COLO668 (cell line): ENCODE data around the gene PLS3.
A peak's percentile ranks its signal among the peaks of the same experiment; 100 is the strongest.
"Not testable (repeated sequence)": the region's sequence is repeated elsewhere in the genome, so short reads cannot be mapped to it uniquely, and the experiment has no call there.

Source experiments
- DNase-seq: peaks from one replicate; lab custom pipeline; 2025; ENCODE audit not compliant: unreplicated experiment; lab: John Stamatoyannopoulos, UW

PLS3 gene, protein sequence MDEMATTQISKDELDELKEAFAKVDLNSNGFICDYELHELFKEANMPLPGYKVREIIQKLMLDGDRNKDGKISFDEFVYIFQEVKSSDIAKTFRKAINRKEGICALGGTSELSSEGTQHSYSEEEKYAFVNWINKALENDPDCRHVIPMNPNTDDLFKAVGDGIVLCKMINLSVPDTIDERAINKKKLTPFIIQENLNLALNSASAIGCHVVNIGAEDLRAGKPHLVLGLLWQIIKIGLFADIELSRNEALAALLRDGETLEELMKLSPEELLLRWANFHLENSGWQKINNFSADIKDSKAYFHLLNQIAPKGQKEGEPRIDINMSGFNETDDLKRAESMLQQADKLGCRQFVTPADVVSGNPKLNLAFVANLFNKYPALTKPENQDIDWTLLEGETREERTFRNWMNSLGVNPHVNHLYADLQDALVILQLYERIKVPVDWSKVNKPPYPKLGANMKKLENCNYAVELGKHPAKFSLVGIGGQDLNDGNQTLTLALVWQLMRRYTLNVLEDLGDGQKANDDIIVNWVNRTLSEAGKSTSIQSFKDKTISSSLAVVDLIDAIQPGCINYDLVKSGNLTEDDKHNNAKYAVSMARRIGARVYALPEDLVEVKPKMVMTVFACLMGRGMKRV

DNA sequence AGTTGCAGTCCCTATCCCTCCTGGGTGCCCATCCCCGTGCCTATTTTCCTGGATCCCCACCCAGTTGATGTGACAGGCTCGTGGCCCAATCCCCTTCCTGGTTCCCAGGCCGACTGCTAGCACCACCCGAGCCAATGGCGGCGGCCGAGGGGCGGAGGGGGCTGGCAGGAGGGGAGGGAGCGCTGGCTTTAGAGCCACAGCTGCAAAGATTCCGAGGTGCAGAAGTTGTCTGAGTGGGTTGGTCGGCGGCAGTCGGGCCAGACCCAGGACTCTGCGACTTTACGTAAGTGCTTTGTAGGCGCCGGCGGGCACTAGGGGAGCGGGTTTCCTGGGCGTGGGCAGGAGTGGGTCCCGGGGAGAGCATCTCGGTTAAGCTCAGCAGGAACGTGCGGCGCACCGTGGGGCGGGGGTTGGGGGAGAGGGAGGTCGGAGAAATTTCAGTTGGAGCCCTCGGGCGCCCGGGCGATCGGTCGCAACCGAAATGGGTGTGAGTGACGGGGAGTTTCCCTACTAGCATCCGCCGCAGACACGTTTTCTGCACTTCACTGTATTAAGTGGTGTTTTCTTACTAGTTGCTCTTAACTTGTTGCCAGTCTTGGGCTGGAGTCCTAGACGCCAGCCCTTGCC is at the start of gene PLS3:
Gene PLS3, plus strand, starts transcription at position 197 of the 627 bp plus-strand sequence. CDS start 49,077 bp downstream, outside the sequence.
- peak; percentile 59 for DNase-seq

DNA sequence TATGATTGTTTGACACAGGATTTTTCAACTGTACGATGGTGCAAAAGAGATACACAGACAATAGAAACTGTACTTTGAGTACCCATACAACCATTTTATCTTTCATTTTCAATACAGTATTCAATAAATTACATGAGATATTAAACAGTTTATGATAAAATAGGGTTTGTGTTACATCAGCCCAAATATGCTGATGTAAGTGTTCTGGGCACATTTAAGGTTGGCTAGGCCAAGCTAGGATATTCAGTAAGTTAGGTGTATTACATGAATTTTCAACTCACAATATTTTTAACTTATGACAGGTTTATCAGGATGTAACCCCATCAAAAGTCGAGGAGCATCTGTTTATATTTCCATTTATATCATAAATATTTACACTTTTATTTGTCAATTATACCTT is 42.9 kb upstream of the PLS3 start:
- no peak for DNase-seq

DNA sequence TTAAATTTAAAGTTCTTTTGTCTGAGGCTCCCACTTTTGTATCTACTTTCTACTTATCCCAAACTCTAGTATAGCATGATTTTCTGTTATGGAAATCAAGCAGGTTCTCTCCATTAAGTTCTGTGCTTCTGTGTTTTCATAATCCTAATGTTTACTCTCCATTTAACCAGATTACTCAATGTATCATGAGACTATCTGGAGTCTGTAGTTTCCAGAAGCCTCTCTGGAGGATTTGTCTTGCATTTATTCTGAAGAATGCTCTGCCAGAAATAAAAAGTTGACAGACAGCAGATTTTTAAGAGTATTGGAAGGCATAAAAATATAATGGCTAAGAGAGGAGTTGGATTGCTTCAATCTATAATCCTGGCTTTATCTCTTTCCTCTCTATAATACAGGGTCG is 39.2 kb upstream of the PLS3 start:
- no peak for DNase-seq

DNA sequence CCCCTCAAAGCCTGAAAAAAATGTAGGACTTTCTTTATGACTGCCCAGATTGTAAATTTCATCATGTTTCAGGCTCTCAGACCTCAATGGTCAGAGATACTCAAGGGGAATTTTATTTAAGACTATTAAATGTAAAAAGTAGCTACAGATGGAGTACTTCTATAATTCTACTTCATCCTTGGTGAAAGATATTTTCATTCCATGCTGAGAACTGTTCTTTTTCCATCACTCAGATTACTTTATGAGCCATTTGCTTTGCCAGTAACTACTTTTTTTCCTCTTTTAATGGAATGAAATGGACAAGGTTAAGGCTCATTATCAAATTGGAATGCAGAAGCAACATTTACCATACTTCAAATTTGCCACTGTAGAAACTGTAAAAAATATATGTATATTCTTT is 38.0 kb upstream of the PLS3 start:
- no peak for DNase-seq

DNA sequence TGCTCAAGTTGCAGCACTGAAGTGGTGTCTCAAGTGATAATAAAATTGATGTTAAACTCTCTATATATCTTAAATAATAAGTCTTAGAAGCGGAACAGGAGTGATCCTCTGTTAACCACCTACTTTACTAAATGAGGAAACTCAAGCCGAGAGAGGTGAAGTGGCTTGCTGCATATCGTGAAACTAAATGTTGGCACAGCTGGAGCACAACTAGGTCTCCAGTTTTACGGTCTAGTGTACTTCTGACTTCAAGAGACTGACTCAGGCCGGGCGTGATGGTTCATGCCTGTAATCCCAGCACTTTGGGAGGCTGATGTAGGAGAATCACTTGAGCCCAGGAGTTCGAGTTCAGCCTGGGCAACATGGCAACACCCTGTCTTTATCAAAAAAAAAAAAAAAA is 35.5 kb upstream of the PLS3 start:
- DNase-seq, result no peak

DNA sequence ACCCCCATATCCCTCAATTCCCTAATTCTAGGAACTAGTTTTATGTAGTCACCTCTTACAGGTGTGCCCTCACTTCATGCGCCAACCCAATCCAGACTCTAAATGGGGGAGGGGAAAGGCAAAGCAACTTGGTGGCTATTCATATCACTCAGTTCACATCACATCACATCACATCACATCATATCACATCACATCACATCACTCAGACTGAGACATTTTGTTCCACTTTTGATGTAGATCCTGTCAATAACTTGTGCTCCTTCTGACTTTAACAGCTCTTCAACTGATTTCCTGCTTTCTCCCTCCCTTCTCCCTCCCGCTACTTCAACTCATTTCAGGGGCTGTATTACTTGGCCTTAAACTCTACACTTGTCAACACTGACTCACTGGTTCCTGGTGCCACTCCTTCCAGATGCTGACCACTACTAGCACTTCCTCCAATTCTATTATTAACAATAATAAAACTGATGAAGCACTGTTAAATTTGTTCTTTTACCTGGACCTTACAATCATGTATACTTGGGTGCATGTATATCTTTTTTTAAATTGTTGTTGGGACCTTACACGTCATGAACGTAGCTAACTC is 29.1 kb upstream of the PLS3 start:
- DNase-seq, result no peak

DNA sequence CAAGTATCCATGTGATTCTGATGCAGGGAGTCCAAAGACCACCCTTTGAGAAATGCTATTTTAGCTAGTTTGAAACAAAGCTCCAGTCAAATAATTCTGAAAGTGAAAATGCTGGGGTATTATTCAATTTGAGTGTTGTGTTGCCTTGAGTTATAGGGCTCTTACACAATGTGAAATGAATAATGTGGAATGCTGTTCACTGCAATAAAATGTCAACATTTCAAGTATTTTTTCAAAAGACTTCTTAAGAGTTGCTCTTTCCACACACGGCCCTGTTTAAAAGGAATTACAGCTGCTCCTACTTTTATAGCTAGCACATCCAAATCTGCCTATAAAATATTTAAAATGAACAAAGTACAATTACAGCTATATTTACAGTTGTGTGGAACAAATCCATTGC is 27.5 kb upstream of the PLS3 start:
- DNase-seq, result no peak

DNA sequence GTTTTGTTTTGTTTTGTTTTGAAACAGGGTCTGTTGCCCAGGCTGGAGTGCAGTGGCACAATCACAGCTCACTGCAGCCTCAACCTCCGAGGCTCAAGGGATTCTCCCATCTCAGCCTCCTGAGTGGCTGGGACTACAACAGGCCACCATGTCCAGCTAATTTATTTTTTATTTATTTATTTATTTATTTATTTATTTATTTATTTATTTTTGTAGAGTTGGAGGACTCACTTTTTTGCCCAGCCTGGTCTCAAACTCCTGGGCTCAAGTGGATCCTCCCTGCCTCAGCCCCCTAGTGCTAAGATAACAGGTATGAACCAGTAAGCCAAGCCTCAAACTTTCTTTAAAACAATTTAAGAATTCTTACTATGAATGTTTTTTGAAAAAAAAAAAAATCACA is 26.6 kb upstream of the PLS3 start:
- DNase-seq, result no peak

DNA sequence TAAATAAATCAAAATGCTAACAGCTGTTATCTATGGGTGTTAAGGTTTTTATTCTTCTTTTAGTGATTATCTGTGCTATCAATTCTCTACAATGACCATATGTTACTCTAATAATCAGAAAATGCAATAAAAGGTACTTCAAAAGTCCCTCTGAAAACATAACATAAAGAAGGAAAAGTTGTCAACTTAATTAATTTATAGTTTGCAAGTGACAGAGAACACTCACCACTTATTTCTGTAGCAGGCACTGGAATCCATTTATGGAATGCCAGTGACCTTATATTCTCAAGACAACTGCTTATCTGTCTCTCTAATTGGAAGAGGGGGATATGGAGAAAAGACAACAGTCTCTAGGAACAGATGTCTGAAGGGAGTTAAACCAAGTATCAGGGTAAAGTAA is 25.6 kb upstream of the PLS3 start:
- DNase-seq, result no peak

DNA sequence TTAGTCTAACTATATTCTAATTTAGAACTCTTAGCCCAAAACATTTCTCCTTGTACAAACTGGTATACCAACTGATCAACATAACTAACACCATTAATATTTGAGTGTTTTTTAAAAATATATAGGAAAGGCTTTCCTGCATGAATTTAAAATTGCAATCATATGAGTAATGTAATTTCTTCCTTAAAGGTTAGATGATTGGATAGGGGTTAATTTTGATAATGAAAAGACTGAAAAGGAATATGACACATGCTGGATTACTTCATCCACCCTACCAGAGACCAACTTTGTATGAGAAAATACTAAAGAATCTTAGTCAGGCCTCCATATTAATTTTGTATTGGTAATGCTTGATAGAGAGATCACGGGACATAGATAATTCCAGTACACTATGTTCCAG is 25.1 kb upstream of the PLS3 start:
- DNase-seq, result no peak

DNA sequence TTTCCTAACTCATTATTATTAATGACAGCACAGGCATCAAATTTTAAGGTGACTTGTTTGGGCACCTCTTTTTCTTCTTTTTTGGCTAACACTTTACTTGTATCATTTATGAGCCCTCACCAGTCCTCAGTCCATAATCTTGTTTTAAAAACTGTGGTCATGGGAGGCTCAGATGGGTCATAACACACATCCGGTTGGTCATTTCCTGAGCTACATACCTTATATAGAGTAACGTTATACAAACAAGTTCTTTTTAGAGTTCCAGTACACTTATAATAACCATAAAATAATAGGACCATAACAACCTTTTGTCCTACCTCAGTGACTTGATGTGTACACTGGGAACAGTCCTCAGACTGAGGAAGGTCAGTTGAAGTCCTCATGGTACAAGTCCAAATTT is 21.1 kb upstream of the PLS3 start:
- no peak for DNase-seq

DNA sequence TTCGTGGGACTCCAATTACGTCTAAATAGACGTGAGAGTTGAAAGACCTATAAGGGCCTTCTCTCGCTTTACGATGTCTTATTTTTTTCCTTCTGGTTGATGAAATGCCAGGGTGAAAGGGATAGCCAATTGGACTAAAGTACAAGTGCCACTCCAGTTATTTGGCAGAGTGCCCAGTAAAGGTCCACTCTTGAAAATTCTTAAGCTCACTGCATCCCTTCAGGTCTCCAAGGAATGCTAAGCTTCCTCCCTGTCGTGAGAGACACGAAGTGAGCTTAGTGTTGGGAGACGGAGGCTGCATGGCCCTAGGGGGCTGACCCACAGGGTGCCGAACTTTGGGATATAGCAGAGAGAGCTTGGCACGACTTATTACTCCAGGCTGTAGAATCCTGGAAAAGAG is 19.9 kb upstream of the PLS3 start:
- DNase-seq, result not testable (repeated sequence)

DNA sequence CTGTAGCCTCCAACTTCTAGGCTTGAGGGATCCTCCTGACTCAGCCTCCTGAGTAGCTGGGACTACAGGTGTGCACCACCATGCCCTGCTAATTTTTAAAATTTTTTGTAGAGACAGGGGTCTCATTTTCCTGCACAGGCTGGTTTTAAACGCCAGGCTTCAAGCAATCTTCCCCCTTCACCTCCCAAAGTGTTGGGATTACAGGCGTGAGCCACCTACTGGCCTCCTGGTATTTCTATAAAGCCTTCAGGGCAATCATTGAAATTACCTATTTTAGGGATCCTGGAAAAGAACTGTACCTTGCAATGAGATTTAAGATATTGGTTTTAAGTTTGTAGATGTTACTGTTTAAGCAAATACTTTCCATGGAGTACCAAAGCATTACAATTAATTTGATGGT is 13.5 kb upstream of the PLS3 start:
- DNase-seq, result no peak

DNA sequence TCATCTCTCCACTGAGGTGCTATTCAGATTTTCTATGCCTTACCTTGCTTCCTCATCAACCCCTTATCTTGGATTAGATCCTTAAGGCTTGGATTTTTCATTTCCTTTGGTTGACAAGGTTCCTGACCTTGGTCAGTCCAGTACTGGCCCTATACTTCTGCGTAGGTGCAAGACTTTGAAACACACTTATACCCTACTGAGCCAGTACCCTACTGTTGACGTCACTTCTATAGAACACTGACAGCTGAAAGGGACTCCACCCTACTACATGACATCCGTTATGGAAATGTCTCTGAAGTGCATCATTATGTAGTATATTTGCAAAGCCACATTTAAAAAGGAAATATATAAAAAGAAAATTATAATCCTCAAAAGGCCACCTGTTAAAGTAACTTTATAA is 12.0 kb upstream of the PLS3 start:
- no peak for DNase-seq

DNA sequence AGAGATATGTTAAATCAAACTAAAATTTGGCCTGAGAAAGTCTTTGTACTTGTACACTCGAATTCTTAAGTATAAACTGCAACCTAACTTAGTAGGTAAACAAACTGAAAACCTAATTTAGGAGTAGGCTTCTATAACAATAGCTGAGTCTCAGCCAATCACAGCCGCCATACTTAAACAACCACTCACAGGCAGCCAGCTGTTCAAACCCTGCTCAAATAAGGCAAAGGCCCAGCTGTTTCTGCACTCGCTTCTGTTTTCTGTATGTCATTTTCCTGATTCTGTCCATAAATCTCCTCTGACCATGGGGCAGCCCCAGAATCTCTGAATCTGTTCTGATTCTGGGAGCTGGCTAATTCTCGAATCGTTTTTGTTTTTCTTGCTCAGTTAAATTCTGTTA is 7.8 kb upstream of the PLS3 start:
- no peak for DNase-seq

DNA sequence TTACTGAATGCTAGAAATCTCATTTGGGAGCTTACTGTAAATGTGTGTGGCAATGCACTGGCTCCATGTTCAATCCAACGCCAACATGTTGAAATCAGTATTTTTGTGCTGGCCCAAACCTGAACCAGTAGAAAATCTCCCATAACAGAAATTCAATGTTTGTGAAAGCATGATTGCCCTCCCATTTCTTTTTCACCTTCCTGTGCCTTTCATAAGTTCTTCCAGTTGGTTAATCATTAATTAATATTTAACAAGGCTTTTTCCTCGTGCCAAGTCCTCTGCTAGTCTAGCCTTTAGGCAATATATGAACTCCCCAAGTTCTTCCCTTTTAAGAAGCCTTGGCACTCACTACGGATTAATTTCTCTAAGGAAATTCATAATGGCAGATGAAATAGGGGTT is 1.3 kb upstream of the PLS3 start:
- DNase-seq, result no peak

DNA sequence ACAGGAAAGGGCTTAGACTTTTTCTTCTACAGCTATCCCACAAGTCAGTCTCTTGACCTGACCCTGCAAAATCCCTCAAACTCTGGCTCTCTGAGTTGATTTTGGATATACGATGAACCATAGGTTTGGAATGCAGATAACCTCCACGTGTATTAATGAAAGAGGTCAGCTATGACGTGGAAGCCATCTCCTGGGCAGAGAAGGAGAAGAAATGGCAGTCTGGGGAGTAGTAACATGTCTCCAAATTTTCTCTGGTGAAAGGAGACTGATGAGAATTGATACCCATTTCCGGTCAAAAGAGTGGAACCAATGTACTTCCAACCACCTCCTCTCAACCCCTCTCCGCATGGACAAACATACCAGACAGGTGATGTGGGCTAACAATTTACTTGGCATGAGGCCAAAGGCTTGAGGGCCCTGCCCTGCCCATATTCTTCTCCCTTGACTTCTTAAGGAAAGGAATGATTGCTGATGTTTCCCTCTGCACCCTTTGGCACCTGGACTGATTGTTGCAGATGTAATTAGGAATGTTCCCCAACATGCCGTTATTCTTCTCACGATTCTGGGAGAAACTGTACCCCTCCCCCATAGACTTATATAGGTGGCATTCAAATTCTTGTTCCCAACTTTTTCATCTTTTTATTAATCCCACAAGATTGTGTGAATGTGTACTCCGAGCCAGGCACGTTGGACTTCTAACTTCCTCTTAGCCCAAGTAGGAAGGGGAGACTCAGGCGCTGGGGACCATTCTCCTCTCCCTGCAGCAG is 580 bp upstream of the PLS3 start:
- DNase-seq, result peak; percentile 37

DNA sequence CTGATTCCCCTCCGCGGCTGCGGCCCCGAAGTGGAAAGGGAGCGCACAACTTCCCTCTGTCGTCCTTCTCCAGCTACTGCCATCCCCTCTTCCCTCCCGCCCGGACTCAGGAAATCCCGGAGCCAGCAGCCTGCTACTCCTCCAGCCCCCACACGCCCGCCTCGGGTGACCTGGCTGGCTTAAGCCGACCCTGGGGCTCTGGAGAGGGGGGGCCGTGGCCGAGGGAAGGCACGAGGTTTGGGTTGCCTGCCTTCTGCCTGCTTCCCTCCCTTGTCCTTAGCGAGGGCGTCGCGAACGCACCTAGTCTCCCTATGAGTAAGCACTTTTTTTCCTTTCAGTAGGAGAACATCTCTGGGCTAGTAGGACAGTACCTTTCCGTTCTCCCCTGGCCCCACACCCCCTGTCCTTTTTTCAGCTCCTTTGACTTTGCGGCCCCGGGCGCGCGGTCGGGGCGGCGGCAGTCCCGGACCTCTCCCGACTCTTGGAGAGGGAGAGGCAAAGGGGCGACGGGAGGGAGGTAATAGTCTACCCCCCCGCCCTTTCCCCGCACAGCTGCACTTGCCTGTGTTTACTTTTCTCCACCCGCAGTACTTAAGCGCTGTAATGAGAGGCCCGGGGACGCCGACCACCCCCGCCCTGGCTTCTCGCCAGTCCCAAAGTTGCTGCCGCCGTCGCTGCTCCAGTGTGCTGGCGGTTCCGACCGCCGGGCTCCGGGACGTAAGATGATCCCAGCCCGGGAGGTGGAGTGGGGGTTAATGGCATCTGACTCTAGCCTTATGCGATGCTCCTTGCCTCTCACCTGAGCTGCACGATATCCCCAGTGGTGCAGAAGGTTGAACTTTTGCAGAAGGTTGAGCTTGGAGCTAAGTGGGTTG is 868 bp downstream of the PLS3 start:
- DNase-seq, result peak; percentile 37

DNA sequence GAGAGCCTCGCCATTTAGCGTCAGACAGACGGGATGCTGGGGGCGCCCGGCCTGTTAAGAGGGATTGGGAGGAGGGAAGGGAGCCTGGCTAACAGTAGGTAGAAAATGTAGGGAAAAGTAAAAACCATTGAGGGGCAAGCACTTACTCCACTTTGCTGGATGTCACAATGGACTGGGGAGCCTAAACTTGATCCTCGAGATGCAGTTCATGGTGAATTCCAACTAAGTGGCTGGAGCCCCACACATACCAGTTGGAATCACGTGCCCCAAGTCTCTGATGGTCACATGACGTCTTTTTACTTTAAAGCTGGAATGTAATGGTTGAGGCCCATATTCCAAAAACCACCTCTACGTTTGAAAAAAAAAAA is 1.5 kb downstream of the PLS3 start:
- no peak for DNase-seq

DNA sequence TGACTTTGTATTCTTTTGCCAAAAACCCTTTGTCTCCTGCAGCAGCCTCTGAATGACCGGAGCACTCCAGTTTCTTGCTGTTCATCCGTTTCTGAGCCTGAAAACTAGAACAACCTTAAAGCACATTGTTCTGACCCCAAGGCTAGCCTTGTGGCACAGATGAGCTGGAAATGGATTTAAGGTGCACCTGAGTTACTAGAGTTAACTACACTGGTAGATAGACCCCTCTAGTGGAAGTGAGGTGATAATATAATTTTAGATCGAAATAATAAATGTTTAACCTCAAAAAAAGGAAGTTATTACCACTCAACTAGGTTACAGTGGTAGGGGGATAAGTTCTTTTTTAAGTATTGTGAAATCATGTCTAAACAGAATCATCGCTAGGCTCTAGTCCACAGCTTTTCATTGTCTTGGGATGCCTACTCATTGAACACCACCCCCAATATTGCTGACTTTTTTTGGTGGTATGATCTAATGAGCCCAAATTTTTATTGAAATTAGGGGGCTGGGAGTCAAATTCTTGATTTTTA is 2.7 kb downstream of the PLS3 start:
- DNase-seq, result no peak
